Measurements from ENCODE around the gene FAM78A.

The FAM78A gene

GRCh38 chr9:131277287-131277909 is 1.1 kb upstream of the FAM78A start:
- H3K27ac Mint-ChIP-seq = no peak overlapping the region

DNA sequence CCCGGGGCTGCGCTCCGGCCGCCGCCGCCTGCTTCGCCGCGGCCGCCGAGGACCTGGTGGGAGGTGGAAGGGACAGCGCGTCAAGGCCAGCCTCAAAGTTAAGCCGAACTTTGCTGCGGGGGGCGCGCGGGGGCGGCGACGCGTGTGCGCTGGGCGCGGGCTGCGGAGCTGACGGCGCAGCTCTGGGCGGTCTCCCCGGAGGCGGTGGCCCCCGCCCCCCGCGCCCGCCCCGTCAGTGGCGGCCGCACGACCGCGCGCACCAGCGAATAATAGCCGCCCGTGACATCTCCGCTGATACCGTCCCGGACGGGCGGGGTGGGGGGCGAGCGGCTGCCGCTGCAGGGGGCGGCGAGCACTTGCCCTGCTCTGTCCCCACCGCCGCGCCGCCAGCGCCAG is 579 bp upstream of the FAM78A start:
- H3K27me3 Mint-ChIP-seq (ENCODE audit: low read depth) = peaks cover 59% of the 10 kb centered on the region
- H3K27ac Mint-ChIP-seq = no peak overlapping the region
- no peaks in the 10 kb centered on the region for H3K36me3 Mint-ChIP-seq (ENCODE audit: low read depth)

More at GRCh38 chr9:131277287-131277909, 1.1 kb upstream of the FAM78A start:
- no peaks in the 10 kb centered on the region for H3K9me3 Mint-ChIP-seq
- H3K4me1 Mint-ChIP-seq = peaks cover 8% of the 10 kb centered on the region
- no peaks in the 10 kb centered on the region for H3K36me3 Mint-ChIP-seq (ENCODE audit: low read depth)
- H3K27me3 Mint-ChIP-seq (ENCODE audit: low read depth) = peaks cover 64% of the 10 kb centered on the region
- H3K4me3 Mint-ChIP-seq = no peak overlapping the region
- no peak for TF ChIP-seq CTCF (IDR thresholded peaks at IDR 0.05; ENCODE audit: unreplicated experiment in 3 of 3)

GRCh38 chr9:131275332-131276093 is 797 bp downstream of the FAM78A start:
- Mint-ChIP-seq H3K36me3 (ENCODE audit: low read depth) (no peaks in the 10 kb centered on the region), H3K4me1 (peaks cover 8% of the 10 kb centered on the region), H3K4me3 (peak overlapping the region; percentile 72 to 87 (median 84))

More for the DNA sequence above, 579 bp upstream of the FAM78A start:
- Mint-ChIP-seq H3K9me3 (no peaks in the 10 kb centered on the region), H3K4me1 (peaks cover 5% of the 10 kb centered on the region), H3K4me3 (no peak overlapping the region)
- no peak for TF ChIP-seq CTCF (IDR thresholded peaks at IDR 0.05; ENCODE audit: unreplicated experiment in 3 of 3)

GRCh38 chr9:131274674-131275331 is 1.5 kb downstream of the FAM78A start:
- Mint-ChIP-seq H3K4me1 (peaks cover 13% of the 10 kb centered on the region), H3K36me3 (ENCODE audit: low read depth) (no peaks in the 10 kb centered on the region), H3K9me3 (no peaks in the 10 kb centered on the region), H3K27ac (peak overlapping the region in 1 of 3 experiments; percentile 33), H3K27me3 (ENCODE audit: low read depth) (peaks cover 42% of the 10 kb centered on the region), H3K4me3 (peak overlapping the region; percentile 72 to 87 (median 84))
- TF ChIP-seq CTCF (IDR thresholded peaks at IDR 0.05; ENCODE audit: unreplicated experiment in 3 of 3) = no peak

More at GRCh38 chr9:131275332-131276093, 797 bp downstream of the FAM78A start:
- Mint-ChIP-seq H3K9me3 (no peaks in the 10 kb centered on the region), H3K27me3 (ENCODE audit: low read depth) (peaks cover 47% of the 10 kb centered on the region), H3K27ac (no peak overlapping the region)
- TF ChIP-seq CTCF (IDR thresholded peaks at IDR 0.05; ENCODE audit: unreplicated experiment in 3 of 3) = no peak

DNA sequence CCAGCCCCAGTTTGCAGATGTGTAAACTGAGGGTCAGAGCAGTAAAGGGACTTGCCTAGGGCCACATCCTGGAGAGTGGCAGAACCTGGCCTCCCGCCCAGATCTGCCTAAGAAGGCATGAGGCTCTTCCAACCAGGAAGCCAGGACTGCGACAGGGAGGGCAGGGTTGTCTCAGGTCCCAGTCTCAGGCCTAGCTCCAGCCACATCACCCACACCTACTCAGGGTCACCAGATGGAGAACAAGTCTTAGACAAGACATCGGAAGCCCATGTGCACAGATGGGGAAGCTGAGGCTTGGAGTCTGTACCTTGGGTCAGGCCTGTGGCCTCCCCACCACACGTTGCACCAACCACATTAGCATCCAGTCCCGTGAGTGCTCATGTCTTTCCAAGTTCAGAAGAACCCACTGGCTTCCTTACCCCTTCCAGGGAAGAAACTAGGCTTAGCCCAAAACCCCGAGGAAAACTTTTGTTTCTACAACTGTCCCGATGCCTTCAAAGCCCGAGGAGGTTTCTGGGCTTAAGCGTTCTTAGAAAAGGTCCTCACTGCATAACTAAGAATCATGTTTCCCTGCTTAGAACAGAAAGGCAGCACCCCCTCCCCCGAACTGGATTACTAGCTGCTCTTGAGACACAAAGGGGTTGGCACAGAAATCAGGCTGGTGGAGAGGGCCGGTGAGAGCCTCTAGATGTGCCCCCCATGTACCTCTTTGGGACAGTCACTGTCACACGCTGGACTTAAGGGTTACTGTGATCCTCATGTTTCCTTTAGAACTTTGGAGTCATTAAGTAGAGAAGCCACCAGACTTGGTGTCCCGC is 2.2 kb downstream of the FAM78A start:
- peak overlapping the region; percentile 72 to 87 (median 84) for H3K4me3 Mint-ChIP-seq
- no peaks in the 10 kb centered on the region for H3K36me3 Mint-ChIP-seq (ENCODE audit: low read depth)
- no peak for TF ChIP-seq CTCF (IDR thresholded peaks at IDR 0.05; ENCODE audit: unreplicated experiment in 3 of 3)
- H3K4me1 Mint-ChIP-seq = peaks cover 18% of the 10 kb centered on the region
- H3K9me3 Mint-ChIP-seq = no peaks in the 10 kb centered on the region
- H3K27me3 Mint-ChIP-seq (ENCODE audit: low read depth) = peaks cover 35% of the 10 kb centered on the region
- peak overlapping the region in 1 of 3 experiments; percentile 33 for H3K27ac Mint-ChIP-seq

All from nephron (organoid).